Testis (tissue), 3 donors: Measurements from ENCODE around the gene MILR1. TPM values are rescaled to one million over a fixed set of nuclear protein-coding genes. Genes with fewer than 3 reads are reported as not detected.
"Not testable (repeated sequence)": the region's sequence is repeated elsewhere in the genome, so short reads cannot be mapped to it uniquely, and the experiment has no call there.

Source experiments
- DNase-seq: peaks from one replicate; pipeline ENCODE4 v3.0.0-alpha.2; 2019
- H3K27ac ChIP-seq, 2 donors: fragments of 200-600 bp; sonication (generic); one replicate each; pipeline ENCODE4 v1.5.1; 2019
- H3K27me3 ChIP-seq: fragments of 200-600 bp; sonication (generic); one replicate; pipeline ENCODE4 v1.5.1; 2019
- H3K36me3 ChIP-seq: fragments of 200-600 bp; sonication (generic); one replicate; pipeline ENCODE4 v1.5.1; 2017; ENCODE audit warnings: low read depth; ENCODE audit errors: missing control alignments
- H3K4me1 ChIP-seq: fragments of 200-600 bp; sonication (generic); one replicate; pipeline ENCODE4 v1.5.1; 2019
- H3K4me3 ChIP-seq, 2 donors: fragments of 200-600 bp; sonication (generic); one replicate each; pipeline ENCODE4 v1.5.1; 2017 to 2019
- H3K9me3 ChIP-seq: fragments of 200-600 bp; sonication (generic); one replicate; pipeline ENCODE4 v1.5.1; 2017
- CTCF ChIP-seq, 3 experiments: fragments of 450-650 bp in 2 of 3; fragments of 200-600 bp in 1 of 3; sonication (generic) in 1 of 3; IDR thresholded peaks; one replicate each; pipeline ENCODE4 v1.5.1; 2016 to 2019; ENCODE audit warnings: antibody characterized with exemption in 3 of 3, mild to moderate bottlenecking in 2 of 3, moderate library complexity in 1 of 3
- POLR2A ChIP-seq: fragments of 450-650 bp; IDR thresholded peaks from one replicate; pipeline ENCODE4 v1.6.1; 2017; ENCODE audit warnings: antibody characterized with exemption, mild to moderate bottlenecking, moderate library complexity
- WGBS, 2 donors: methylation state at CpG; one replicate each; pipeline ENCODE4 v1.1.5; 2018; 5-methylcytosine and 5-hydroxymethylcytosine counted together
- intact Hi-C: fragments of 100-400 bp; cut with DNase I; formaldehyde crosslinking; loops from one replicate; pipeline ENCODE4 v1.15.1; 2023; ENCODE audit warnings: low total_unique reads
- polyA plus RNA-seq: library from polyadenylated mRNA; stranded (reverse); fragments of 350-450 nt; fragmentation: Illumina TruSeq; extraction: RNeasy Lipid Tissue Mini Kit (QIAGEN cat#74804); gene quantifications from one replicate; pipeline ENCODE4 v1.2.3, GENCODE V29; 2014; ENCODE audit warnings: low read depth, low replicate concordance; ENCODE audit not compliant: insufficient read depth
- total RNA-seq, 2 donors: library from RNA; depleted of rRNA; stranded (reverse); fragments of >200 nt; gene quantifications; one replicate each; pipeline ENCODE4 v1.2.3, GENCODE V29; 2016

MILR1 gene
- total and polyA plus RNA-seq, 3 donors from 2014 or later = 3.1 to 5.5 (median 3.7) TPM

GRCh38 chr17:64425191-64425590 lies 23.7 kb upstream of the MILR1 start:
- Histone ChIP-seq H3K27ac (no peak overlapping the region), H3K36me3 (no peaks in the 10 kb centered on the region), H3K4me3 (no peak overlapping the region), H3K4me1 (no peaks in the 10 kb centered on the region), H3K9me3 (no peaks in the 10 kb centered on the region), H3K27me3 (no peaks in the 10 kb centered on the region)
- WGBS, 2 donors = 92 to 95% methylated on average over 3 of the region's 3 CpGs
- no peak for DNase-seq
- intact Hi-C loops = no loop called here
- TF ChIP-seq POLR2A (no peak), CTCF (IDR thresholded peaks at IDR 0.05) (no peak)

- TF ChIP-seq CTCF (IDR thresholded peaks at IDR 0.05) (no peak), POLR2A (no peak)
- Histone ChIP-seq H3K9me3 (no peaks in the 10 kb centered on the region), H3K4me1 (no peaks in the 10 kb centered on the region), H3K27ac (no peak overlapping the region), H3K36me3 (no peaks in the 10 kb centered on the region), H3K27me3 (no peaks in the 10 kb centered on the region), H3K4me3 (no peak overlapping the region)
- no peak for DNase-seq
- intact Hi-C loops = no loop called here
Measured at GRCh38 chr17:64426596-64426995, 22.3 kb upstream of the MILR1 start.

GRCh38 chr17:64428406-64428805 lies 20.5 kb upstream of the MILR1 start:
- no peak for DNase-seq
- H3K9me3 ChIP-seq = no peaks in the 10 kb centered on the region
- H3K27me3 ChIP-seq = no peaks in the 10 kb centered on the region
- H3K27ac ChIP-seq = no peak overlapping the region
- intact Hi-C loops = no loop called here
- no peaks in the 10 kb centered on the region for H3K36me3 ChIP-seq
- no peak overlapping the region for H3K4me3 ChIP-seq
- WGBS, 2 donors = 78 to 87% methylated on average over 1 of the region's 1 CpG
- H3K4me1 ChIP-seq = no peaks in the 10 kb centered on the region
- TF ChIP-seq CTCF (IDR thresholded peaks at IDR 0.05) (no peak), POLR2A (no peak)

GRCh38 chr17:64430036-64430435 lies 18.9 kb upstream of the MILR1 start:
- H3K36me3 ChIP-seq, H3K27ac ChIP-seq, DNase-seq, H3K4me1 ChIP-seq, H3K4me3 ChIP-seq, H3K27me3 ChIP-seq, intact Hi-C loops, H3K9me3 ChIP-seq: not testable (repeated sequence)
- WGBS, 2 donors = 84 to 85% methylated on average over 2 of the region's 2 CpGs

- TF ChIP-seq POLR2A = no peak
- no peak for TF ChIP-seq CTCF (IDR thresholded peaks at IDR 0.05)
- Histone ChIP-seq H3K4me1 (no peaks in the 10 kb centered on the region), H3K36me3 (no peaks in the 10 kb centered on the region), H3K4me3 (no peak overlapping the region), H3K27me3 (no peaks in the 10 kb centered on the region), H3K27ac (no peak overlapping the region), H3K9me3 (no peaks in the 10 kb centered on the region)
- intact Hi-C loops = no loop called here
- DNase-seq = no peak
- WGBS, 2 donors = 76 to 86% methylated on average over 6 of the region's 6 CpGs
Measured at GRCh38 chr17:64431534-64431933, 17.4 kb upstream of the MILR1 start.
